OCI-LY7 (cell line): Measurements from ENCODE around the gene AGAP9.
"Not testable (repeated sequence)": the region's sequence is repeated elsewhere in the genome, so short reads cannot be mapped to it uniquely, and the experiment has no call there.

Experiments used
- CTCF ChIP-seq: fragments of 200-600 bp; sonication (generic); conservative IDR thresholded peaks from 2 replicates; pipeline ENCODE4 v1.5.1; 2014; ENCODE audit warnings: mild to moderate bottlenecking, antibody characterized with exemption, low read length, moderate library complexity, mixed read lengths
- EZH2phosphoT487 ChIP-seq: fragments of 200-600 bp; sonication (generic); IDR thresholded peaks from 2 replicates; pipeline ENCODE4 v1.6.1; 2018; ENCODE audit warnings: low read depth, borderline replicate concordance, mild to moderate bottlenecking, mixed run types, antibody characterized with exemption, low read length, moderate library complexity, mixed read lengths

- TF ChIP-seq CTCF, EZH2phosphoT487: not testable (repeated sequence)
Observed at GRCh38 chr10:47485943-47486342, 37.5 kb downstream of the AGAP9 start.
